ENCODE data around the gene ALOX12B.
"Not testable (repeated sequence)": the region's sequence is repeated elsewhere in the genome, so short reads cannot be mapped to it uniquely, and the experiment has no call there.

Gene ALOX12B

DNA sequence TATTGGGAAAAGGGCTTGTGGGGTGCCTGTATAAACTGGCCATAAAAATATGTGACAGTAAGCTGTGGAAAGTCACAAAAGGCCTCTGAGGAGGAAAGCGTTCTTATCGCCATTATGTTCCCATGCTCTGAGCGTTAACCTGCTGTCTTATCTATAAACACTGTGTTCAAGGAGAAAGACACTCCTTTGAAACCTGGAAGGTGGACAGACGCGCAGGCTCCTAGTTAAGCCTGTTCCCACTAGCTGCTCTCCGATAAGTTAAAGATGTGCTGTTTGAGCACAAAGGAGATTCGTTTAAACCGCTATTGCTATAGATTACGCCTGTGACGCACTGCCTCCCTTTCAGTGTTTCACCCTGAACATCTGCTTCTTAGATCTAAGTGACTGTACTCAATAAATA, 5.2 kb downstream of the ALOX12B start:
- no peak for DNase-seq (ENCODE audit: low read depth)
- TF ChIP-seq, protein P1, sequence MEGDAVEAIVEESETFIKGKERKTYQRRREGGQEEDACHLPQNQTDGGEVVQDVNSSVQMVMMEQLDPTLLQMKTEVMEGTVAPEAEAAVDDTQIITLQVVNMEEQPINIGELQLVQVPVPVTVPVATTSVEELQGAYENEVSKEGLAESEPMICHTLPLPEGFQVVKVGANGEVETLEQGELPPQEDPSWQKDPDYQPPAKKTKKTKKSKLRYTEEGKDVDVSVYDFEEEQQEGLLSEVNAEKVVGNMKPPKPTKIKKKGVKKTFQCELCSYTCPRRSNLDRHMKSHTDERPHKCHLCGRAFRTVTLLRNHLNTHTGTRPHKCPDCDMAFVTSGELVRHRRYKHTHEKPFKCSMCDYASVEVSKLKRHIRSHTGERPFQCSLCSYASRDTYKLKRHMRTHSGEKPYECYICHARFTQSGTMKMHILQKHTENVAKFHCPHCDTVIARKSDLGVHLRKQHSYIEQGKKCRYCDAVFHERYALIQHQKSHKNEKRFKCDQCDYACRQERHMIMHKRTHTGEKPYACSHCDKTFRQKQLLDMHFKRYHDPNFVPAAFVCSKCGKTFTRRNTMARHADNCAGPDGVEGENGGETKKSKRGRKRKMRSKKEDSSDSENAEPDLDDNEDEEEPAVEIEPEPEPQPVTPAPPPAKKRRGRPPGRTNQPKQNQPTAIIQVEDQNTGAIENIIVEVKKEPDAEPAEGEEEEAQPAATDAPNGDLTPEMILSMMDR (IDR thresholded peaks at IDR 0.05; ENCODE audit: control insufficient read depth, extremely low read depth, insufficient read depth) = no peak
- H3K4me3 ChIP-seq (ENCODE audit: low read depth, low read length) = no peak overlapping the region

DNA sequence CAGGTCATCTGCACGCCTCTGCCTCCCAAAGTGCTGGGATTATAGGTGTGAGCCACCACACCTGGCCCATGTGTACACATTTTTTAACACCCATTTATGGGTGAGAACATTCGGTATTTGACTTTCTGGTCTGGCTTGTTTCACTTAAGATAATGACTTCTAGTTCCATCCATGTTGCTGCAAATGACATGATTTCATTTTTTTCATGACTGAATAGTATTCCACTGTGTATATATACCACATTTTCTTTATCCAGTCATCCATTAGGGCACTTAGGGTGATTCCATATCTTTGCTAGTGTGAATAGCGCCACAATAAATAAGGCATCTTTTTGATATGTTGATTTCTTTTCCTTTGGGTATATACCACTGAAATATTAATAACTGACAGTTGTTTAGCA, 5.6 kb downstream of the ALOX12B start:
- TF ChIP-seq, protein P1 (IDR thresholded peaks at IDR 0.05; ENCODE audit: control insufficient read depth, extremely low read depth, insufficient read depth) = no peak
- no peak for DNase-seq (ENCODE audit: low read depth)

DNA sequence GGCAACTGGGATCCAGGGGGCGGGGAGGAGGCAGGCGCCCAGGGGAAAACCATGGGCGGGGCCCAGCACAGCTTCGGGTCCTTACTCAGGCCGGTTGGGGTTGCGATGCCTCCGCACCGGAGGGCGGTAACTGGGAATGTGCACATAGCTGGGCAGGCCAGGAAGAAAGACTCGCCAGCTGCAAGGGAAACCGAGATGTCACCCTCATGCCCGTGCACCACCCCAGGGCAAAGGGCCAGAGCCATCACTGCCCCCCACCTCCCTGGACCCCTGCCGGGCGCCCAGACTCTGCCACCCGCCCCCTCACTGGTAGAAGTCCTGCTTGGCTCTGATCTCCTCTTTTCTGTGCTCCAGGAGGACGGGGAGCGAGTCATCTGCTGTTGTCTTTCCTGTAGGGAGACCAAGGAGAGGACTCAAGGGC, 6.7 kb downstream of the ALOX12B start:
- no peak overlapping the region for H3K4me3 ChIP-seq (ENCODE audit: low read depth, low read length)
- TF ChIP-seq, protein P1 (IDR thresholded peaks at IDR 0.05; ENCODE audit: control insufficient read depth, extremely low read depth, insufficient read depth) = no peak

More for the DNA sequence above, 5.6 kb downstream of the ALOX12B start:
- no peak overlapping the region for H3K4me3 ChIP-seq (ENCODE audit: low read depth, low read length)

DNA sequence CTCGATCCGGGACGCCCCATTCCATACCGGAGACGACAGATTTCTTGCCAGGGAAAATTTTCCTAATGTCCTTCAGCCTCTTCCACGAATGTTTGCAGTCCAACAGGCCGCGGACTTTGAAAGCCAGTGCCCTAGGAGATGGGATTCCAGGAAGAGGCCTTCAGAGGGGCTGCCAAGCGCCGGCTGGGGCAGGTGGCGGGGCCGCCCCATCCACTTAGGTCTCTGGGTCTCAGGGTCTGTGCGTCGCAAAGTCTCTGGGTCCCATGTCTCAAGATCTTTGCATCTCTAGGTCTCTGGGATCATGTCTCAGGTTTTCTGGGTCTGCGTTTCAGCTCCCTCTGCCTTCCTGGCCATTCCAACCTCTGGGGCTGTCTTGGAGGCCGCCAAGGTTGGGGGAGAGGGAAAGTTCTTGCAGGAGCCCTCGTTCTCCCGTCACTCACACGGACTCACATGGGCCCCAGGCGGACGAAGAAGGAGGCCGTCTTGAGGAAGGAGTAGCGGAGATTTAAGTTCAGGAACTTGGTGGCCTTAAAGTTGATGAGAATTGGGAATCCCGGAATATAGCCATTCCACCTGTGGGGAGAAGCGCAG, 7.2 kb downstream of the ALOX12B start:
- TF ChIP-seq, protein P1 (IDR thresholded peaks at IDR 0.05; ENCODE audit: control insufficient read depth, extremely low read depth, insufficient read depth) = no peak
- DNase-seq (ENCODE audit: low read depth) = no peak
- no peak overlapping the region for H3K4me3 ChIP-seq (ENCODE audit: low read depth, low read length)

More for the DNA sequence above, 6.7 kb downstream of the ALOX12B start:
- DNase-seq (ENCODE audit: low read depth) = no peak

DNA sequence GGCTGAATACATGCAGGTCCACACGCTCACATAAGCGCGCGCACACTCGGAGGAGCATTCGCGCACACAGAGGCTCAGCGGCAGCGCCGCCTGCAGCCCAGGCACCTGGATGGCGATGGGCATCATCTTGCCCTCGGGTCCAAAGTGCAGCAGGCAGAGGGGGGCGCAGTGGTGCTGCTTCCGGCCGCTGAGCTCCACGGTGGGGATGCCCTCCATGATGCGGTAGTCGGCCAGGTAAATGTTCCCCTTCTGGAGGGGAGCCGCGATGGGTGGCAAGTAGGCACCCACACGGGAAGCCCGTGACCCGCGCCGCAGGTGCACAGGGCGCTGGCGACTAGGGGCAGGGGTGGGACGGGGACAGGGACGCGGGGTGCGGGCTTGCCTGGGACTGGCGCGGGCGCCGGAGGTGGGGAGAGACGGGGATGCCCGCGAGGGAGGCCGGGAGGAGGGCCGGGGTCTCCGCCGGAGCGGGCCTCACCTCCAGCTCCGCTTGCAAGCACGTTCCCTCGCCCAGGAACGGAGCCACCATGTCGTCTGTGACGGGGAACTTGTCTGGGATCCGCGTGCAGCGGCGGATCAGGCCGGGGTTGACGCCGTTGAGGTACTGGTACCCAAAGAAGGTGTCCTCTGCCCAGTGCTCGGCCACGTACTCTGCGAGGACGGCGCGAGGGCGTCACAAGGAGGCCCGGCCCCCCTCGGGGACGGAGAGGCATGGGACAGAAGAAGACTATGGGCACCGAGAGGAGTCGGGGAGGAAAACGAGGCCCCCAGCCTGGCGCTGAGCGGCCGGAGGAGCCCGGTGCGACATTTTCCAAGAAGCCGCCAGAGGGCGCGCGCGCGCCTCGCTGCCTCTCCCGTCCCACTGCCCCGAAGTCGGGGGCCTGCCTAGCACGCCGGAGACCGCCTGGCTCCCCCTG, 8.0 kb downstream of the ALOX12B start:
- TF ChIP-seq, protein P1 (IDR thresholded peaks at IDR 0.05; ENCODE audit: control insufficient read depth, extremely low read depth, insufficient read depth) = peak; percentile 76
- DNase-seq (ENCODE audit: low read depth) = no peak
- H3K4me3 ChIP-seq (ENCODE audit: low read depth, low read length) = peak overlapping the region; percentile 37

DNA sequence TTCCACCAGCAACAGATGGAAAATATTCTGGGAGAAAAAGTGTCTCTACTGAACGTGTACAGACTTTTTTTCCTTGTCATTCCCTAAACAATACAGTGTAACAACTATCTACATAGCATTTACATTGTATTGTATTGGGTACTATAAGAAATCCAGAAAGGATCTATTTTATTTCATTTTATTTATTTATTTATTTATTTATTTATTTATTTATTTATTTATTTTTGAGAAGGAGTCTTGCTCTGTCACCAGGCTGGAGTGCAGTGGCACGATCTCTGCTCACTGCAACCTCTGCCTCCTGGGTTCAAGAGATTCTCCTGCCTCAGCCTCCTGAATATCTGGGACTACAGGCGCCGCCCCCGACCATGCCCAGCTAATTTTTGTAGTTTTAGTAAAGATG, 9.6 kb downstream of the ALOX12B start:
- DNase-seq (ENCODE audit: low read depth); H3K4me3 ChIP-seq (ENCODE audit: low read depth, low read length): not testable (repeated sequence)

DNA sequence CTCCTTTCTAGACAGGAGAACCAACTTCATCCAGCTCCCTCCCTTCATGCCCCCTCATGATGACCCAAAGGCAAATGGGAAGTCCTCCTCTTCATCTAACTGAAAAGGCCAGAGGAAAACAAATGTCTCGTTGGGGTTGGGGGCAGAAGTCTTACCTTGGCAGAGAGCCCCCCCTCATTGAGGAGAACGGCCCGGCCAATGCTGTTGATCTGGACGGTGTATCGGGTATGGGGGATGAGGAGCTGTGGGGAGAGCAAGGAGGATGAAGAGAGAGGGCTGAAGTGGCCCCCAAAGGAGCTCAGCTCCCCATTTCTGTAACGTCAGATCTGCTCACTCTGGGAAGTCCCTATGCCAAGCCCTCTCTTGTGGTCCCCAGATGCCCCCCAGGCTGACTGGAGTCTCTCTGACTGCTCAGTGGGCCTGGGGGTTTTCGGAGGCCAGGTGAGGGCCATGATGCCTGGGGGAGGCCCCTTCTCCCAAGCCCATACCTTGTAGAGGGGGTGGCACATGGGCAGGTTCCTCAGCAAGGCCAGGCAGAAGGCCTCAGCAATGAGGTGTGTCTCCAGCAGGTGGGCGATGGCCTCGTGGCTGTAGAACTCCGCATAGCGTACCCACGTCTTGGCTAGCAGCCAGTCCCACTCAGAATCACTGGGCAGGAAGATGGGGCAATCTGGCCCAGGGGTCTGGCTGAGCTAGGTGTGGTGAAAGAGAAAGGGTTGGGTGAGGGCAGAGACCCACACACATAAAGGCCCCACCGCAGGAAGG, 10.8 kb downstream of the ALOX12B start:
- DNase-seq (ENCODE audit: low read depth) = no peak
- TF ChIP-seq, protein P1 (IDR thresholded peaks at IDR 0.05; ENCODE audit: control insufficient read depth, extremely low read depth, insufficient read depth) = no peak
- H3K4me3 ChIP-seq (ENCODE audit: low read depth, low read length) = no peak overlapping the region

All from LNCaP clone FGC (cell line).